ENCODE measurements around the gene TLCD1.

The TLCD1 gene

DNA sequence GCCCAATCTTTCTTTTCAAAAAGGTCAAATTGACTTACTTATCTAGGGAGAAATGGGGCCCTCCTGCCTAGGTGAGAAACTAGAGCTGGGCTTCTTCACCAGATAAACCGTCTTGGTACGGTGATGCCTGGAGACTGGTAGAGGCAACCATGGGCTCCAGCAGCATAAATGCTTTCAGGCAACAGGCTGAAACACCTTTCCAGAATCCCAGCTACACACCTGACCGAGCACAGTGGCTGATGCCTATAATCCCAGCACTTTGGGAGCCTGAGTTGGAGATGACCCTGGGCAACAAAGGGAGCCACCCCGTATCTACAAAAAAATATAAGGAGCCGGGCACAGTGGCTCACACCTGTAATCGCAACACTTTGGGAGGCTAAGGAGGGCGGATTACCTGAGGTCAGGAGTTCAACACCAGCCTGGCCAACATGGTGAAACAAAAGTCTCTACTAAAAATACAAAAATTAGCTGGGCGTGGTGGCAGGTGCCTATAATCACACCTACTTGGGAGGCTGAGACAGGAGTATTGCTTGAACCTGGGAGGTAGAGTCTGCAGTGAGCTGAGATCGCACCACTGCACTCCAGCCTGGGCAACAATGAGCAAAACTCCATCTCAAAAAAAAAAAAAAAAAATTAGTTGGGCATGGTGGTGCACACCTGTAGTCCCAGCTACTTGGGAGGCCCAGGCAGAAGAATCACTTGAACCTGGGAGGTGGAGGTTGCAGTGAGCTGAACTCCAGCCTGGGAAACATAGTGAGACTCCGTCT, 25.8 kb upstream of the TLCD1 start:
- in situ Hi-C loops (cut with MboI; ENCODE audit: low pct_unique_long_range_greater_than_20kb, low sequenced_read_pairs, unreplicated experiment), result no loop called here
- TF ChIP-seq, protein P1, sequence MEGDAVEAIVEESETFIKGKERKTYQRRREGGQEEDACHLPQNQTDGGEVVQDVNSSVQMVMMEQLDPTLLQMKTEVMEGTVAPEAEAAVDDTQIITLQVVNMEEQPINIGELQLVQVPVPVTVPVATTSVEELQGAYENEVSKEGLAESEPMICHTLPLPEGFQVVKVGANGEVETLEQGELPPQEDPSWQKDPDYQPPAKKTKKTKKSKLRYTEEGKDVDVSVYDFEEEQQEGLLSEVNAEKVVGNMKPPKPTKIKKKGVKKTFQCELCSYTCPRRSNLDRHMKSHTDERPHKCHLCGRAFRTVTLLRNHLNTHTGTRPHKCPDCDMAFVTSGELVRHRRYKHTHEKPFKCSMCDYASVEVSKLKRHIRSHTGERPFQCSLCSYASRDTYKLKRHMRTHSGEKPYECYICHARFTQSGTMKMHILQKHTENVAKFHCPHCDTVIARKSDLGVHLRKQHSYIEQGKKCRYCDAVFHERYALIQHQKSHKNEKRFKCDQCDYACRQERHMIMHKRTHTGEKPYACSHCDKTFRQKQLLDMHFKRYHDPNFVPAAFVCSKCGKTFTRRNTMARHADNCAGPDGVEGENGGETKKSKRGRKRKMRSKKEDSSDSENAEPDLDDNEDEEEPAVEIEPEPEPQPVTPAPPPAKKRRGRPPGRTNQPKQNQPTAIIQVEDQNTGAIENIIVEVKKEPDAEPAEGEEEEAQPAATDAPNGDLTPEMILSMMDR (IDR thresholded peaks at IDR 0.05; ENCODE audit: extremely low read depth, insufficient read depth, missing control alignments), result no peak

DNA sequence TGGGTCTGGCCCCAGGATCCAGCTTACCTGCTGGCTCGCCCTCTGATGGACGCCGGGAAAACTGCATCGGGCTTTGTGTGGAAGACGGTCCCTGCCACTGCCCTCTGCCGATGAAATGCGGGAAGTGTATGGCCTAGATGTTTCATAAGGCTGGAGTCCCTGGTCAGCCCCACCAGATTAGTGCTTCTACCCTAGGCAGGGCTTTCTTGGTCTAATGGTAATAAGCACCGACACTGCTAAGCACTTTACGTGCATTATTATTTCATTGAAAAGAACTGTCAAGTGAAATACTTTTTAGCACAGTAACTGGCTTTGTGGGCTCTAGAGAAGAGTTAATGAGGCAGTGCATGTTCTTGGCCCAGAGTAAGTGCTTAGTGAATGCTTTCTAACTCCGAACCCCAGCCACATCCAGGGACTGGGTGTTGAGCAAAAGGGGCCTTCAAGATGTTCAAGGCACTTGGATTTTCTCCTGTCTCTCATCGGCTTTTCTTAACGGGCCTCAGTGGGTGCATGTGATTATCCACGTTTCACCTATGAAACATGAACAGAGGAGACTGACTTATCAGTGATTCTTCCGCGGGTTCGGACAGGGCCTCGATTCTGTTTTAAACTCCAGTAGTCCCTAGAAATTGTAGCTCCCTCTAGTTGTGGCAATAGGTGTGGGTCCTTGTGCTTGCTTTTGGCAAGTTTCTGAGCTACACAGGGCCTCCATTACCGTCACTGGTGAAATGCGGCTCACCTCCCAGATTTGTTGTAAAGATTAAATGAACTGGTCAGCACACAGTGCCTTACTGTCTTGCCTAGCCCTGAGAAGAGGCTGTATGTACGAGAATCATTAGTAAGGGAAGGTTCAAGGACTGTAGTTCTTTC, 24.4 kb upstream of the TLCD1 start:
- in situ Hi-C loops (cut with MboI; ENCODE audit: low pct_unique_long_range_greater_than_20kb, low sequenced_read_pairs, unreplicated experiment), result no loop called here
- peak; percentile 82 for DNase-seq (ENCODE audit: low spot score)
- TF ChIP-seq, protein P1 (IDR thresholded peaks at IDR 0.05; ENCODE audit: extremely low read depth, insufficient read depth, missing control alignments), result peak; percentile 98

More for the DNA sequence above, 25.8 kb upstream of the TLCD1 start:
- DNase-seq (ENCODE audit: low spot score), result no peak

DNA sequence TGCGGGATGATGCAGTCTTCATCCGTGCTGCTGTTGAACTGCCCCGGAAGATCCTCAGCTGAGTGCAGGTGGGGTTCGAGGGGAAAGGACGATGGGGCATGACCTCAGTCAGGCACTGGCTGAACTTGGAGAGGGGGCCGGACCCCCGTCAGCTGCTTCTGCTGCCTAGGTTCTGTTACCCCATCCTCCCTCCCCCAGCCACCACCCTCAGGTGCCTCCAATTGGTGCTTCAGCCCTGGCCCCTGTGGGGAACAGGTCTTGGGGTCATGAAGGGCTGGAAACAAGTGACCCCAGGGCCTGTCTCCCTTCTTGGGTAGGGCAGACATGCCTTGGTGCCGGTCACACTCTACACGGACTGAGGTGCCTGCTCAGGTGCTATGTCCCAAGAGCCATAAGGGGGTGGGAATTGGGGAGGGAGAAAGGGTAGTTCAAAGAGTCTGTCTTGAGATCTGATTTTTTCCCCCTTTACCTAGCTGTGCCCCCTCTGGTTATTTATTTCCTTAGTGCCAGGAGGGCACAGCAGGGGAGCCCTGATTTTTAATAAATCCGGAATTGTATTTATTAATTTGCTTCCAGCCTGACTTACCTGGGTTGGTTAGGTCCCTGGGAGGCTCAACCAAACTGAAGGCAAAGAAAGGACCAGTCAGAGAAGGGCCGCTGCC, 23.6 kb upstream of the TLCD1 start:
- no peak for DNase-seq (ENCODE audit: low spot score)
- TF ChIP-seq, protein P1 (IDR thresholded peaks at IDR 0.05; ENCODE audit: extremely low read depth, insufficient read depth, missing control alignments), result no peak
- in situ Hi-C loops (cut with MboI; ENCODE audit: low pct_unique_long_range_greater_than_20kb, low sequenced_read_pairs, unreplicated experiment), result no loop called here

DNA sequence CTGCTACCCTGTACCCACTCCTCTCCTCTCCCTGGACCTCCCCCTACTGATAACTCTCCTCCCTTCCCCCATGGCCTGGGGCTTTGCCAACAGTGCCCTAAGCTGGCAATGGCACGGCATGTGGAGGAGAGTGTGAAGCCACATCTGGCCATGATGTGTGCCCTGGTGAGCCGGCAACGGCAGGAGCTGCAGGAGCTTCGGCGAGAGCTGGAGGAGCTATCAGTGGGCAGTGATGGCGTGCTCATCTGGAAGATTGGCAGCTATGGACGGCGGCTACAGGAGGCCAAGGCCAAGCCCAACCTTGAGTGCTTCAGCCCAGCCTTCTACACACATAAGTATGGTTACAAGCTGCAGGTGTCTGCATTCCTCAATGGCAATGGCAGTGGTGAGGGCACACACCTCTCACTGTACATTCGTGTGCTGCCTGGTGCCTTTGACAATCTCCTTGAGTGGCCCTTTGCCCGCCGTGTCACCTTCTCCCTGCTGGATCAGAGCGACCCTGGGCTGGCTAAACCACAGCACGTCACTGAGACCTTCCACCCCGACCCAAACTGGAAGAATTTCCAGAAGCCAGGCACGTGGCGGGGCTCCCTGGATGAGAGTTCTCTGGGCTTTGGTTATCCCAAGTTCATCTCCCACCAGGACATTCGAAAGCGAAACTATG, 23.0 kb upstream of the TLCD1 start:
- in situ Hi-C loops (cut with MboI; ENCODE audit: low pct_unique_long_range_greater_than_20kb, low sequenced_read_pairs, unreplicated experiment), result no loop called here
- DNase-seq (ENCODE audit: low spot score), result no peak
- TF ChIP-seq, protein P1 (IDR thresholded peaks at IDR 0.05; ENCODE audit: extremely low read depth, insufficient read depth, missing control alignments), result no peak

DNA sequence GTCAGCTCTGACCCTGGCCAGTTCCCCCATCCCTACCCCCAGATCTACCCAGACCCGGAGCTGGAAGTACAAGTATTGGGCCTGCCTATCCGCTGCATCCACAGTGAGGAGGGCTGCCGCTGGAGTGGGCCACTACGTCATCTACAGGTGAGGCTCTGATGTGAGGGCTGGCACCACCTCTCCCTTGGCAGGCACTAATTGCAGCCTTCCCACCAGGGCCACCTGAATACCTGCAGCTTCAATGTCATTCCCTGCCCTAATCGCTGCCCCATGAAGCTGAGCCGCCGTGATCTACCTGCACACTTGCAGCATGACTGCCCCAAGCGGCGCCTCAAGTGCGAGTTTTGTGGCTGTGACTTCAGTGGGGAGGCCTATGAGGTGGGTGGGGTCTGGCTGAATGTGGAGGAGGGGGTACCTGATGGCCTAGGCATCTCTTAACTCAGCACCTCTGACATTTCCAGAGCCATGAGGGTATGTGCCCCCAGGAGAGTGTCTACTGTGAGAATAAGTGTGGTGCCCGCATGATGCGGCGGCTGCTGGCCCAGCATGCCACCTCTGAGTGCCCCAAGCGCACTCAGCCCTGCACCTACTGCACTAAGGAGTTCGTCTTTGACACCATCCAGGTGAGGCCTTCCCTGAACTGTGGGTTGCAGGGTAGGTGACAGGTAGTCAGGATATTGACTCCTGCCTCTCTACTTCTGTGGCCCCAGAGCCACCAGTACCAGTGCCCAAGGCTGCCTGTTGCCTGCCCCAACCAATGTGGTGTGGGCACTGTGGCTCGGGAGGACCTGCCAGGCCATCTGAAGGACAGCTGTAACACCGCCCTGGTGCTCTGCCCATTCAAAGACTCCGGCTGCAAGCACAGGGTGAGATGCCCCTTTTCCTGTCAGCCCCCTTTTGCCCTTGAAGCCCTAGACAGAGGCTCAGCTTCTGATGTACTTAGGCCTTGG, 22.0 kb upstream of the TLCD1 start:
- TF ChIP-seq, protein P1 (IDR thresholded peaks at IDR 0.05; ENCODE audit: extremely low read depth, insufficient read depth, missing control alignments), result no peak
- DNase-seq (ENCODE audit: low spot score), result no peak
- in situ Hi-C loops (cut with MboI; ENCODE audit: low pct_unique_long_range_greater_than_20kb, low sequenced_read_pairs, unreplicated experiment), result no loop called here
